NCI-H82 (cell line): ENCODE data around the gene MITF.

ENCODE experiments used
- DNase-seq: peaks from one replicate; lab custom pipeline; 2025; lab: John Stamatoyannopoulos, UW

MITF gene

DNA sequence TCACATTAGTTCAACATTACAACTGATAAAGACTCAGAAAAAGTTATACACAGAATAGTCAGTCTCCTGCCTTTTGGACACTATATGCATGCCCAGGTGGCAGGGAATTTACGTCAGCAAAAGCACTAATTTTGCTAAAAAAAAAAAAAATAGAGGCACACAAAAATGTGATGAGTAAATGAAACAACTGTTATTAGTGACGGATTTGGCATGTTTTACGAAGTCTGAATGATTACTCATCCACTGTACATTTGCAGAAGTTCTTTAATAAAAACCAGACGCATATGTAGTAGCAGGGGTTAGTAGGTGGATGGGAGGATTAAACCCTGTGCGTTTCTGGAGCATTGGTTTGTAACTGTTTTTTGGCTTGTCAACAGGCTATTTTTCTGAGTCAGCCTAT is 99.0 kb downstream of the MITF start:
- no peak for DNase-seq

DNA sequence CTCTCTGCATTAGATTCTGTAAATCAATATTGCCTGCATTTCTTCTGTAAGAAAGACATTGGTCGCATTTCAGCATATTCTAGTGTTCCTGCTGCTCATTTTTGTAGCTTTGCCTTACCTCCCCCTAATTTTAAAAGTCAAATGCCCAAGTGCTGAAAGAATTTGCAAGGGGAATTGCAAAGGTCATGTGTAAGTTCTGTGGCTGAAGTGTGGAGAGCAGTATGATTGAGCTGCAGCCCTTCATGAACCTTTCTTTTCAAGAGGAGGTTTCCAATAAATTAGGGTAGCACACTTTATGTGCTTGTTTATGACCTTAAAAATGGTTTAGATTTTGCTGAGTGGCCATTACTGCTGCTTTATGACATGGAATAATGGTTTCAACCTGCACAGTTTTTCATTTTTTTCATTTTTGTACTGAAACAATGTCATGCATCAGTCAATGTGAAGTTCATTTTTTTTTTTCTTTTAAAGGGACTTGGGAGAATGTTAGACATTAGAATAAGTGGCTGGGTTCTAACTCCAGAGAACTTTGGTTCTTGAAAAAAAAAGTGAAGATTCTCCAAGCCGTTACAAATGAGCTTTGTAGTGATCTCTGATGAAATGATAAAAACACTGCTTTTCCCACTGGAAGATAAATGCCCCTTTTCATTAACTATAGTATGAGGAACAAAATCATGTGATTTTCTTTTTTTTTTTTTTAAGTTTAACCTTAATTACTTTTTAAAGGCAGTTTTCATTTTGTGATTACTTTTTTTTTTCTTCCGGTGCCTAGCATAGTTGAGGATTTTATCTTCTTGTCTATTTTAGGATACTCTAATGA is 99.6 kb downstream of the MITF start:
- DNase-seq: no peak

DNA sequence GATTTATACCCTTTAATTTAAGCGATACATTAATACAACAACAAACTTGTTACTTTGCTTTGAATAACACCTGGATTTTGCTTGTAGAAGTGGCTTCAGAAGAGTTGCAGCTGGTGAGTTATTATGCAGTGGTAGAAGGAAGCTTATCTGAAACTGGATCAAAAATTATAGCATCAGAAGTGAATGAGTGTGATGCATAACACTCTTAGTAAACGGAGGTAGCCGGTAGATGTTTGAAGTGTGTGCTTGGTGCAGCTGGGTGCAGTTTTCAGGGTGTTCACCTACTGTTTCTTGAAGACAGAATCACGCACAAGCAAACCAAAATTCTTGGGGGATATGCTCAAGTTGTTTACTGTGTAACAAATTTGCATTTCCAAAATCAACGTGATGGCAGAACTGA is 103.1 kb downstream of the MITF start:
- DNase-seq: no peak

DNA sequence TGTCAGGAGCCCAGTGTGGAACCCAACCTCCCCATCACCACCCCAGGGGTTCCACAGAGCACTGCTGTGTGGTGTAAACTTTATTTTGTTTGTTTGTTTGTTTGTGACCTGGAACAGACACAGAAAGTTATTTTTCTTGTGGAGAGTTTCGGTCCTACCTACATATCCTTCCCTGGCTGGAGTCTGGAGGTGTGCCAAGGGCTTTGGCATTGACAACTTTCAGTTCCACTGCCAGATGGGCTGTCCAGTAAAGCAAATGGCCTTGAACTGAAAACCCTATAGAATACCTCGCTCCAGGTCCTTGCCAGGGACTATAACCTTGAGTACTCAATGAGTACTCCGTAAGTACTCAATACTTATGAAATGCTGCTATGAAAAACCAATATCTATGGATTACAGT is 103.5 kb downstream of the MITF start:
- DNase-seq: no peak

DNA sequence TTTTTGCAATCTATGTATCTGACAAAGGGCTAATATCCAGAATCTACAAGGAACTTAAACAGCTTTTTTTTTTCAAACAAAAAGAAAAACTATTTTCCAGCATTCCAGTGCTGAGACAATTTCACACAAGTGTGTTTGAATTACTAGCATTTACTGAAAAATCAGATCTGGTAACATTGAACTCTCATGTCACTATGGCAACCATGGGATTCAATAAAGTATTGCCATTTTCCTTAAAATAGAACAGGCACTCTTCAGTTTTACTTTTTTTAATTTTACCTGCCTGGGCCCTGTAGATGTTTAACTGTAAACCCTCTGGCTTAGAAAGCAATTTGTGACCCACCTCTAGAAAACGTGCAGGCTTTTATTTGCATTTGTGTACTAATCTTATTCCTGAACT is 105.4 kb downstream of the MITF start:
- DNase-seq: no peak

DNA sequence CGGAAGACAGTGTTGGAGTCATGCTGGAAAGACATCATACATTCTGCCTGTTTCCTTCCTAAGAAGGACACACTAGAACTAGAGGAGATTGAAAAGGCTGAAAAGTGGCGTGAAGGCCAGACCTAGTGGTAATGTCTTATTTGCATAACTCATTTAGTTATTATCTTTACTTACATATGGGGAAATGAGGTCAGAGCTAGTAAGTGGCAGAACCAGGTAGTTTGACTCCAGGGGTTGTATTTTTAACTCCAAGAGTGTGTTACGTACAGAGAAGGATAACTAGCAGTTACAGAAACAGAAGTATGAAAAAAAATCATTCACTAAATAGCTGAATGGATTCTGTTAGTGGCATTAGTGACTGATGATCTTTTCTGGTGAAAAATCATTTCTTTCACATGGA is 108.0 kb downstream of the MITF start:
- no peak for DNase-seq

DNA sequence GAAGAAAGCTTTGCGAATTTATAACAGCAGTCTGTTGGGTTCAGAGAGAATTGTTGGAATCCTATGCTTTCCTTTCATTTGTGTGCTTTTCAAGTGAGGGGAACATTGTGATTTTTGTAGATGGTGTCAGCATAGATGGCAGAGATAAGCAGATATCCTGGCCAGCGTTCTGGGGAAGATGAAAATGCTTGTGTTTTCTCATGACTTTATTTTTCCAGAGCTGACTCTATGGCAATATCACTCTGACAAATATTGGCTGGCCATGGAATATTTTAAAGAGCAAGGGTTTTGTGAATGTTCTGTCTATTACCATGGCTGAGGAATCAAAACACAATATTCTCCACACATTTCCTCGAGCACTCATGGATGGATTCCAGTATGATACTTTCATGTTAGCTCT is 108.8 kb downstream of the MITF start:
- DNase-seq: no peak

DNA sequence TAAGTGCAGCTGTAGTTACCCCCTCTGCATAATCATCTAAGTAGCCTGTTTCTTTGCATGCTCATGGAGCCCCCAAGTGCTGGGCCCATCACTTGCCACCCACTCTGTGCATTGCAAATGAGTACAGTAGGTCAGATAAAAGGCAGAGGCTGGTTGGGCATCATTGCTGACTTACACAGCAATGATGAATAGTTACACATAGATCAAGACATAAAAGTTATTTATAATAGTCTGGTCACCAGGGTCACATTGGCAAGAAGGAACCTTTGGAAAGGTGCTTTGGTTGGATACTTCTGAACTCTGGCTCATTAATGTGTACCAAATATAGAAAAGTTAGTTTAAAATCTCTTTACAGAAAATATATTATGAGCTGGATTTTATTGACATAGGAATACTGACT is 111.6 kb downstream of the MITF start:
- DNase-seq: no peak

DNA sequence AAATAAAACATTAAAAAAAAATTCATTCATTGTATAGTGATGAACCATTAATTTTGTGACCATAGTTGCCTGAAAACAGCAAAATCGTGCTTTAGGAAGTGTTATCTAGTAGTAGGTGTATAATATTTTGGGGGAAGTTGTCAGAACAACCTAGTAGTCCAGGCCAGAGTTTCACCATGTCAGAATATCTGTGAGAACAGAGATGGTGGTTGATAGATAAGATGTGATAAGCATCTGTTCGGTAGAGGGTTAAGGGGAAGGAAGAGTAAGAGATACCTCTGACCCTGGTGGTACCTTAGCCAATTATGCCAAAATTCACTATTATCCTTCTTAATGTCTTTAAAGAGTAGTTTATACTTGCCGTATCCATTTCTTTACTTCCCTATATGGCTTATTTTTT is 113.8 kb downstream of the MITF start:
- no peak for DNase-seq

DNA sequence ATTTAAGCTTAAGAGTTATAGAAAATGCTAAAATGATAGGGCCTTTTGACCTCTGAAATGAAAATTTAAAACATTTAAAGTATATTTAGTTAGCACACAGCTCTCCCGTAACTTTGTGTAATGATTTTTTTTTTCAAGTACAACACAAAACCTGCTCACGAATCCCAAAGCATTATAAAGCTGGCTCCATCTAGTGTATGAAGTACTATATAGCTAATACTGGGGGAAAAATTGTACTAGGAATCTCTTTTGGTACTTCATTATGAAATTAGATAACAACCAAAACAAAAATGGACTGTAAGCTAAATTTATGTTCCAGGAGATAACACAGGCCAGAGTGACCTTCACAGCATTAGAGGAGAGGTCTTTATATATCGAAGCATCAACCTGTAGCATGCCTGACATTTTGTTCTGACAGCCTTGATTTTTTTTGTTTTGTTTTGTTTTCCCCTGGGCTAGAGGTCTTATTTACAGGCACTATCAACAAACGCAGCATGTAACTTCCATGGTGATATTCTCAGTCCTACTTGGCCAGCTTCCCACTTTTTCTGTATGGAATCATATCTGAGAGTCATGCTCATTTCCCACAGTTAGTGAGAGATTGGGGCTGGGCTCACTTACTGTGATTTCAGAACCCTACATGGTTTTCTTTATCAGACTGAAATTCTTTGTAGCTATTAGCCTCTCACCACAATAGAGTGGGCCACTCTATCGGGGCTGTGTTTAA is 116.3 kb downstream of the MITF start:
- no peak for DNase-seq

DNA sequence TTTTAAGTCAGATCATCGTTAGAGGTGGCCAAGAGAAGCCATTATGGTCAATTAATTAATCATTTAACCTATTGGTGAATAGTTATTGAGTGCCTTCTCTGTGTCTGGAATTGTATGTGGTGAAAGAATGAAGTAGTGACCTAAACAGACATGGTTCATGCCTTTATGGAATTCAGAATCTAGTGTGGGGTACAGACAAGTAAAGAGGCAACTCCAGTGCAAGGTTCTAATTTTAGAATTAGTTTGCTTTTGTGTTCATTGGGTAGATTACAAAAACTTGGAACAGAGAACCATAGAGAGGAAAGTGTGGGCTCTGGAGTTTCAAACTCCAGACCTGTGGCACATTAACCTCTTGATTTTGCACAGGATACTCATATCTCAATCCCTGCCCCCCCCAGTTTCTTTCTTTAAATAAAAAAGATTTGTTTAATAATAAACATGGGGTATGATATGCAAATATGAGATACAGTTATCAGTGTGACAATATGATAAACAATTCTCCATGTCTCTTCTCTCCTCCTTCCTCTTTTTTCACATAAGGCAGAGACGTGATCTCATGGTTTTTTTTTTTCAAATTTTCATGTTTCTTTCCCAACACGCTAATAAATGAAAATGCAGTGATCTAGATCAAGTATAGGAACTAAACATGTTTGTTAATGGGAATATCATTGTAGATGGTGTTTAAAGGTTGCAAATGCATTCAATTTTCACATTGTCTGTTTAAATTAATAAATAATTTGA is 117.9 kb downstream of the MITF start:
- no peak for DNase-seq

DNA sequence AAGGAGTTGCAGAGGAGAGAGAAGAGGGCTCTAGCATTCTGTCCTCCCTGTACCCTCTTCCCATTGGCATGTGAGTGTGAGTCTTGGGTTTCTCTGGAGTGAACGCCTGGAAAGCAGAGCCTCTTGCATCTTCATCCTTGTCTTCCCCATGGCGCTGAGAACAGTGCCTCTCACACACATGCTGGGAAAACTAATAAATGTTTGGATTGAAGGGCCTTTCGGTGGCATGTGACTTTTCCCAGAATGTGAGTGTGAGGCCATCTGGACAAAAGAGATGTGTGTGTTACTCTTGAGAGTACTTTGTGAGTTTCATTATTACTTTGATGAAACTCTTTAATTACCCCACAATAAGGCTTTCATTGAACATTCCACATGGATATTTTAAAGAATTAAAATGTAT is 122.3 kb downstream of the MITF start:
- DNase-seq: no peak

DNA sequence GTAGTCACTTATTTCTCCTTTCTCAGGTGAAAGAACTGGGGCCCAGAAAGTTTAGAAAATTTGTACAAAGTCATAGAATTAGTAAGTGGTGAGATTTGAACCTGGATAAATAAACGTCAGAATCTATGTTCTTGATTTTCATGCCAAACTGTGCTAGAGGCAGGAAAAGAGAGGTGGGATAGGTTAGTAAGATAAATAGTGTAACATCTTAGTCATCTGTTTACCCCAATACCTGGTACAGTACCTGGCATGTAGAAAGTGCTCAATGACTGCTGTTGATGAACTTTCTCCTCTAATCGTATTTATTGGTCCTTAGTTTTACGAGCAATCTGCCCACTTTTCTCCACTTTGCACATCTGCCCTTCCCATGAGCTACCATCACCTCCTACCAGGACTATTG is 124.9 kb downstream of the MITF start:
- no peak for DNase-seq

DNA sequence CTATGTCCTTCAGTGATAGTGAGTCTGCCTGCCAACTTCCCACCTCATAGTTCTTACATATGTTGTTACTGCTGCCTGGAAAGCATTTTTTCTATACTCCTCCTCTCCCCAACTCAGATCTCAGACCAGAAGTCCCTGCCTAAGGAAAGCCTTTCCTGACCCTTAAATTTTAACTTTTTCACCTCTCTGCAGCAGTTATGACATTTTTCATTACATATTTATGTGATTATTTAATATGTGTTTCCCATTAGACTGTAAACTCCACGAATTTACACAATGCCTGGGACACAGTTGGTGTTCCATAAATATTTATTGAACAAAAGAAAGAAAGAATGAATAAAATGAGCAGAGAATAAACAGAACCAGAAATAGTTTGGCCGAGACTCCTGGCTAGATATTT is 125.5 kb downstream of the MITF start:
- no peak for DNase-seq

DNA sequence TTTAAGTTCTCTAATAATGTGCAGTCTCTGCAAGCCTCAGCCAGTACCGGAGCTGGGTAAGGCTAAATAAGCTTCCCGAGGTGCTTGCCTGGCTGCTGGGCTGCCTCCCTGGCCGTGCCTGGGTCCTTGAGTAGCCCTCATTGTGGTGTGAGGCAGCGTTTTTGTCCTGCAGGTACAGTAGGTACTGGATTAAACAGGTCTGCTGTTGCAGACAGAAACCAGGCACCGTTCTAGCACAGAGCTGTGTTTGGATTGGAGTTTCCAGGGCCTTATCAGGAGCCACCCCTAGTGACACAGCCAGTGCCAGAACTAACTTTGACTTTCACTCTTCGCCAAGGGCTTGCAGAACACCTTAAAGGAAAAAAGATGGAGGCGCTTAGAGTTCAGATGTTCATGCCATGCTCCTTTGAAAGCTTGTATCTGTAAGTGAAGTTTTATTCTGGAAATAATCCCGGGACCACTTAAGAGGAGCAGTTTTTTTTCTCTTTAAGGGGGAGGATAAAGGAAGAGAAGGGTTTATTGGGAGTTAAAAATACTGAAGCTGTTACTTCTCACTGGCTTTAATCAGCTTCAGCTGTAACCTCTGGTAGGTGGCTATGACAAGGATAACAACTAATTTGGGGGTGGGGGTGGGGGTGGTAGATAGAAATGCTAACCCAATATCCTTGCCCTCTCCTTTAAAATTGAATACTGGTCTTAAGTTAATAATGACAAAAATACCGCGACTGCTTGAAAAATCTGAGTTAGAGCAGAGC is 126.8 kb downstream of the MITF start:
- DNase-seq: no peak

DNA sequence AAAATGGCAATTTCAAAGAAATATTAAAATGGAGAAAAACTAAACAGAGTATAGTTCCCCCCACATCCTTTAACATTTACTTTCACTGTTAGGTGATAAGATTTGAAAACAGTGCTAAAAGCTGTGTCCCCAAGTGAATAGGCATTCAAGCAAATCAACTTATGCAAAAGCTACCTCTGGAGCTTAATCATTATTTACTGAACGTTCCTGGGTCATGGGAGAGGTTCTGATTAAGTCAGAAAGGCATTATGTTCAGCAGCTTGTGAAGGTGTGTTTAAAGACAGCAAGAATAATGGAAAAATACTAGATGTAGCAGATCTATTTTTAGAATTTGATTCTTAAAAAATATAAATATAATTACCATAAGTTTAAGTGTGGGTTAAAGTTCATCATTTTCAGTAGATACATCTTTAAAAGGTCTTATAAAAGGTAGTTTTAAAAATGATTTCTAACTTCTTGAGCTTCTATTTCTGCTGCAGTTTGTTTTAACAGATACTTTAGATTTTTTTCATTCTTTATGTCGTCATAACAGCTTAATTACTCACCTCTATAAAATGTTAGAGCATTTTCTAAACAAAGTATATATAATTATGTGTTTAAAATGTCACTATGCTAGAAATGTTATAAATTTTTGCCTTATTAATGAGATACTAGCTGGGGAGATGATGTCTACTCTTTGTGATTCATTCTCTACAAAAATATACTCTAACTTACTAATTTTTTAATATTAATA is 127.9 kb downstream of the MITF start:
- no peak for DNase-seq

DNA sequence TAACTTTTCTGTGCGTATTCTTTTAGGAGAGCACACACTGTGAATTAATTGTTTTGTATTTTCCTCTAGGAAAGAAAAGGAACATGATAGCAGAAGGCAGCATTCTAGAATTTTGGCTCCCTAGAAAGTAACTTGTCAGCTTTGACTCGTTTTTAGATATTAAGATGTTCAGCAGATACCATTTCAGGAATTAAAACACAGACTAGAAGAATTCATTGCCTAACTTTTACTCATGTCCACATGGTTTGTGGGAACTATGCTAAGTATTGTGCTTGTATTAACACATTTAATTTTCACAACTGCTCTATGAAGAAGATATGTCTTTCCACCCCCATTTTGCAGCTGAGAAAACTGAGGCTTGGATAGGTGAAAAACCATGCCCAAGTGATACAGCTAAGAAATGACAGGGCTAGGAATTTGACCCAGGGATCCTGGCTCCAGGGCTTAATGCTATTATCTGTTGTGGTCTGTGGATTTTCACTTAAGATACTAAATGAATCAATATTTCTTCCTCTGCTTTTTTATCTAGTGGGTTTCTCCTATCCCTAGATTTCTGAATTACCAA is 128.8 kb downstream of the MITF start:
- no peak for DNase-seq

DNA sequence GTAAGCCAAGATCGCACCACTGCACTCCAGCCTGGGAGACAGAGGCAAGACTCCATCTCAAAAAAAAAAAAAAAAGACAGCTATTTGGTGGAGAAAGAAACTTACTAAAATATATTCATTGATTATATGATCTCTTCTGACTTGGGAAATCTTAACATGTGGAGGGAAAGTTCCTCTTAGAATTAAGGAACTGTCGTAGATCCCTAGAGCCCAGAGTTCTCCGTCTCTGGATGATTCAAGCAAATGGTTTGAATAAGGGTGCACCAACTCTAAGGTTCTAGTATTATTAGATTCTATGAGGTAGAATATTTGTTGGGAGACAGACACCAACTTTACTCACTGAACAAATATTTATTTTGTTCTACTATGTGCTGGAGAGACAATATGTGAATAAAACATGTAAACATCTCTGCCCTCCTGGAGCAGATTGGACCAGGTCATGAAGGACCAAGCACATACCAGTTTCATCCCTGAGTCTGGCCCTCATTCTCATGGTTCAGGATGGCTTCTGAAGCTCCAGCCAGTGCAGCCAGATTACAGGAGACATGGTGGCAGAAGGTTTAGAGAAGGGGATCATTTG is 129.7 kb downstream of the MITF start:
- no peak for DNase-seq

DNA sequence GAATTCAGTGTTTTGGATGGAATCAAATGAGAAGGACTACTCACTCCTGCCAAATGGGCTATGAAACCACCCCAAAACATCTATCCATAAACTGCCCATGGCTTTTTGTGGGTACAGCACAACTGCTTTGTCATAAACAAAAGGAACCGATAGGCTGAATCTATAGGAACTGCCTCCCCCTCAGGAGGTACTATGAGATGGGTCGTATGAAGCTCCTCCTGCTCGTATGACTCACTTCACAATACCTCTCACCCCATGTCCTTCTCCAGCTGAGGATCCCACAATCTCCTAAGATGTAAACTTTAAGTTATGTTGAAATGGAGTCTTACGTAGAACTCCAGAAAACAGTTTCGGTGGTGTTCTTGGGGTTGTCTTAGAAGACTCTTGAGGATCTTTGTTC is 130.4 kb downstream of the MITF start:
- no peak for DNase-seq

DNA sequence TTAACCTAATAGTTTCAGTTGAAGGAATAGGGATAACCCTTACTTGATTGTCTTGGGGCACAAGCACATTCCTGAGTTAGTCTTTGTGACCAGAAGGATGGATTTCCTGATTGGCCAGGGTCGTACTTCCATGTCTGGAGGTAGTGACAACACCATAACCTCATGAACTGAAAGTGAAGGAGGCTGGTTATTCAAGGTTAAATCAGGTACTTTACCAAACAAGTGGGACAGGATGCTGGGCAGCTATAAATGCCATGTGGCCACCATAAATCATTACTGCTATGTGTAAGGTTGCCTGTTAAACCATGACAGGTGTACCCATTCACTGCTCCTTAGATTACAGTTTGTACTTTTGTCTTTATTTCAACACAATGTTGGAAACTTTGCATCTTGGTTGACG is 132.0 kb downstream of the MITF start:
- no peak for DNase-seq

DNA sequence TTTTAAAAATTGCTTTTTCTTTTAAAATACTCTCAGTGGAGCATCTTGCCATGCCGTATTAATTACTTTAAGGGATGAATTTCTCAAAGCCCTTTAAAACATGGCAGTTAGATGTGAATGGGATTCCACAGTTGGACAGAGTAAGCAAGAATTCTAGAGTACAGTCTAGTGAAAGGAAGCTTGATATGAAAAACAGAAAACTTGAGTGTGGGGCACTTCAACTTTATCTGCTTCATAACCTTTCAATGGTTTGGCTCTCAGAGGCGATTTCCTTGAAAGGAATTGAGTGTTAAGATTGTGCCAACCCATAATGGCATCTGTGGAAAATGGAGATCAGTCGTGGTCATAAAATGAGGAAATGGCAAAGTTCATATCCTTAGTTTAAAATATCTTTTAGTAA is 132.6 kb downstream of the MITF start:
- no peak for DNase-seq
